Activated CD4-positive, alpha-beta T cell treated with anti-CD3 and anti-CD28 coated beads, Interleukin-10, Interleukin-2, amounts not matched to agents 100 ng/mL and 50 ng/mL, durations not matched to agents 16 hours and 8 hours (primary cell): ENCODE data around the gene PDGFD.

Source experiments
- DNase-seq: peaks from one replicate; pipeline ENCODE4 v3.0.0-alpha.2; 2020

The PDGFD gene

GRCh38 chr11:103947546-103947919, 216.4 kb downstream of the PDGFD start:
- DNase-seq: no peak

GRCh38 chr11:103946793-103947545, 217.0 kb downstream of the PDGFD start:
- no peak for DNase-seq

- DNase-seq: no peak
Measured at GRCh38 chr11:103944251-103944940, 219.6 kb downstream of the PDGFD start.

DNA sequence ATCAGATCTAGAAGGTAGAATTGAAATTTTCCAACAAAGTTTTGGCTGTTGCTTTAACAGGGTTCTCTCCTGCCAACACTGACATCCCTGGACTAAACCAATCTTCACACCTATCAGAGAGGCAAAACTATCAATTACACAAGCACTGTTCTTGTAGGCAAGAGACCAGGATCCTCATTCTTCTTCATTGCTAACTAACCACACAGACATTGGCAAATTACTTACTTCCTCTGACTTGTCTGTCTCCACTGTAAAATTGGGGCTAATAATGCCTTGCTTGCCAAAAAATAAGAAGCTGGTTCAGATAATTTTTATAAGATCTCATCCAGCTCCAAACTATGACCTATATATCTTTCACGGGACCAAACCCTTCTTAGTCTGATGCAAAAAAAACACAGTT, 221.3 kb downstream of the PDGFD start:
- no peak for DNase-seq

- no peak for DNase-seq
Measured at GRCh38 chr11:103940551-103940950, 223.4 kb downstream of the PDGFD start.

- DNase-seq: no peak
Measured at GRCh38 chr11:103939694-103940093, 224.3 kb downstream of the PDGFD start.

- no peak for DNase-seq
Measured at GRCh38 chr11:103936059-103936458, 227.9 kb downstream of the PDGFD start.

DNA sequence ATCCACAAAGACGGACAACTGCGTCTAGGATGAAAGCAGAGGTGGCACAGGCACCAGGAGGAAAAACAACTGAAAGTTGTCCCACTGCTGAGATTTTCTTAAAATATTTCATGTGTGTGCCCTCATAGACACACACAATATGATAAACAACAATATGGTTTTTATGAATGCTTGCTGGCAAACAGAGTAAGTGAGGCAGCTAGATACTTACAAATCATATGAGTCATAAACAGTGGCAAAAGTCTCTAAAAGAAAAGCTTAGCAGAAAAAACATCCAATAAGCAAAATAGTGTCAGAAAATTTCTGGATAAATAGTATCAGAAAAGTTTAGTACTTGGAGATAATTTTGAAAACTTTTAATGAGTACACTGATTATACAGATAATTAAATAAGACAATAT, 228.7 kb downstream of the PDGFD start:
- DNase-seq: no peak

- no peak for DNase-seq
Measured at GRCh38 chr11:103929170-103929903, 234.6 kb downstream of the PDGFD start.

- no peak for DNase-seq
Measured at GRCh38 chr11:103928802-103929161, 235.2 kb downstream of the PDGFD start.

DNA sequence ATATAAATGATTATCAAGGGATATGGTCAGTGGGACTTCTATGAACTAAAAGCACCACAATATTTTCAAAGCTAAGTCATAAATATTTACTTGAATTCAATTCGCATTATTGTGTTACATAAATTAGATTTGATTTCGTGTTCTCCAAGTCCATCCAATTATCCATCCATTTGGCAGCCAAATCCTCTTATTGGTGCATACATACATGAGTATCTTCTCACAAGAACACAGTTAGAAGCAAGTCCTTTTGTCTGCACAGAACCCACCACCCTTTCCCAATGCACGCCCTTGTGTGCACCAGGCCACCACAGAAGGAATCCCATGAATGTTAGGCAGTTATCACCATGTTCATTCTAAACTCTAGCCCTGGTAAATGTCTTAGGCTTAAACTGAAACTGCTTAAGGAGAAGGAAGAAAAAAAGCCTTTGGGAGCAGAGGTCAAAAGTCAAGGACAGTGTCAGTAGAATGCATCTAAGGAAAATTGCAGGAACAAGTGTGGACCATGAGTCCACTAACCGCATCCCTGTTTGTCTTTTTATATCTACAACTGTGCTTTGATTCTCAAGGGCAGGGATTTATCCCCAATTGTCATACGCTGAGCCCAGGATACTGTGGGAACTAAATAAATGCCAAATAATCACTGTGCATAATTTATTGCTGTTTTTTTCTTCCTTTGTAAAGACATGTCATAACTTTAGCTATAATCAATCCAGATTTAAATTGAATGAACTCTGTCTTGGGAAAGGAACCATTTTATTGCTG, 235.7 kb downstream of the PDGFD start:
- DNase-seq: no peak

DNA sequence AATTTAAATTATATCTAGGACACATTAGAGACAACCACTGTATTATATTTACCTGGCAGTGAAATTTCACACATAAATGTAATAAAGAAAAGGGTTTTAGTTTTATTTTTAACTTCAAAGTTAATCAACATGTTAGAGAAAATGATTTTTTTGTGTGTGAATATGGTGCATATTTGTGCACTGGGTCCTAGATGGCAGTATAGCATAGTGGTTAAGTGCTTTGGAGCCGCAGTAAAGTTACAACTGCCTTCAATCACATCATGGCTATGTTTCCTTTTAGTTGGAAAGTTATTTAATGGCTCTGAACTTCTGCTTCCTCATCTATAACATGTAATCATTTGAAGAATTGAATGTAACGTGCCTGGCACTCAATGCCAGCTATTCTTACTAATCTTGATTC, 236.4 kb downstream of the PDGFD start:
- DNase-seq: no peak

DNA sequence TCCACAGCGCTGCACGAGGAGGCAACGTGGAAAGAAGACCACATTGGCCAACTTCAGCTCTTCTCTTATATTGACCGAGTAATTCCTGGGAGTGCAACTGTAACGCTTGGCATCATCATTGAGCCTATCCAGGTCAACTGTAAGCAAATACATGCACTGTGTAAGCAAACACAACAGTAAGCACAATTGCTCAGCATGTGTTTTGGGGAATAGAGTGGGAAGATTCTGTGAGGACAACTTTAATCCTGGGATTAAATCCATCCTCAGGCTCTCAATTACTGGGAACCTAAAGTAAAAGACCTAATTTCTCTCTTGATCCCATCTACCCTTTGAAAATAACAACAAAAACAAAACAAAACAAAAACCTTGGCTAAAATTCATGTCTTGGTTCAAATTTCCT, 237.0 kb downstream of the PDGFD start:
- DNase-seq: no peak

DNA sequence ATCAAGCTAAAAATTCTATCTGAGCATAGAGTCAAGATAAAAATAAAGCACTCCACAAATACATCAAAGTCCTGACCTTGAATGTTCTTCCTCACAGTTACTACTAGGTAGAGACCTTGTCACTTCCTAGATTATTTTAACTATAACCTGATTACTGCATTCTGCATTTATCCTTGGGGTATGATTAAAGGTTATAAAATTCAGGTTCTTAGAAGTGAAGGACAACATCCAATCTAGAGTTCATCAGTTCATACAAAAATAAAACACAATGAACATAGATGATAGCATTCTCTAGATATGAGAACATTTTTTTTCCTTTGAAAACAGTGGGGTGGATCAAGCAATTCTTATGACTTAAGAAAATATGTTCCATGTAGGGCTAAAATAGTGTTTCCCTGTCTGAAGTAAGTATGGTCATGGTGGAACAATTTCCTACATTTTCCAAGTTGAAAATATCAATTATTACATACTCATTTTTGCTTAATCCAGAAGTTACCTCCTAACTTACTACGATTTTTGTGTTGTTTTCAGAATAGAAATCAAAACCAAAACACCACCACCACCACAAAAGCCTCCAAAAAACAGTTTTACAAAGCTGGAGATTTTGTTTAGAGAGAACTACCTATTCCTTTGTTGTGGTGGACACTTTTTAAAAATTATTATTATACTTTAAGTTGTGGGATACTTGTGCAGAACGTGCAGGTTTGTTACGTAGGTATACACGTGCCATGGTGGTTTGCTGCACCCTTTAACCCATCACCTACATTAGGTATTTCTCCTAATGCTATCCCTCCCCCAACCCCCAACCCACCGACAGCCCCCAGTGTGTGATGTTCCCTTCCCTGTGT, 239.6 kb downstream of the PDGFD start:
- DNase-seq: no peak

DNA sequence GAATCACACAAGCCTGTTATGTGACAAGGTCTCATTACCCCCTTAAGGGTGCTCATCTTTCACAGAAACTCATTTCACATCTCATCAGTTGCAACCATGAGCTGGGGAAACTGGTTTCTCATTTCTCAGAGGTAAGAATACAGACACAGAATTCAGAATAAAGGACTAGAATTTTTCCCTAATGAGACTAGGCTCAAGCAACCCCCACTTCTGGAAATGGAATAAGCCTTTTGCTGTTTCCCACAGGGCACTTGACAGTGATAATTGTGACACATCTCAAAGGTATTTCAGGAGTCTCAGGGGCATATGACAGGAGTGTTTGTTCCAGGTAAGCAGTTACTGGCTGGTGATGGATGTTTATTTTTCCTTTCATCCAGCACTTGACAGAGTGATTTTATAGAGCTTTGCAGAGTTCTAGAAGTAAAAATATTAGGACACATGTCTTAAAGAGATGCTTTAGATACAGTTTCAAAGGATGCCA, 240.5 kb downstream of the PDGFD start:
- no peak for DNase-seq

DNA sequence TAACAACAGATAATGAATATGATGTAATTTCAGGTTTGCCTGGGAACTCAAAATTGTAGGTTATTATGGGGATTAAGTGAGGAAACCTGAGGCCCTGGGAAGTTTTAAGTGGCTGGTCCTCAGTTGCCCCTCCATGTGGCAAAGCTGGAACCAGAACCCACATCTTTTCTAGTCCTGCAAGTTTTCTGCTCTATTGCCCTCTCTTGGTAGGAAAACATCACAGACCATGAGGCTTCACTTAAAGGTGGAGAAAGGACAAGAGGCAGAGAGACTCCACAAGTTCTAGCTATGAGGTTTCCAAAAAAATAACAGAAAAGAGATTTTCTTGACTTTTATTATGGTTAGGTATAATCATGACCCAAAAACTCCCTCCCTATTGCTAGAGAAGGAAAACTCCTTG, 243.0 kb downstream of the PDGFD start:
- DNase-seq: no peak

DNA sequence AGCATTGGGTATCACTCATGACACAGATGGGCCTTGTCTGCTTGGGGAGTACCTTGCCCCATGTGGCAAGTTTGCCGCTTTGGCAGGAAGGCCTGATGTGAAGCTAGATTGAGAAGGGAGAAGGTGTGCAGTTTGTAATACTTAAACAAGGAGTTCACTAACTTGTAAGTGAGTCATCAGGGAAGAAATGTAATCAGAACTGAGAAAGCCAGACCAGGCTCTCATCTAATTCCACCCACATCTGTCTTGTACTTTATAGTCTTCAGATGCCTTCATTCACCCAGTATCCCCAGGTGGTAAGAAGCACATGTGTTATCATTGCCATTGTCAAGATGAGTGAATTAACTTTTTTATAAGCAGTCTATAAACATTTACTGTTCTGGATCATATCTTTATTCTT, 243.5 kb downstream of the PDGFD start:
- DNase-seq: no peak

DNA sequence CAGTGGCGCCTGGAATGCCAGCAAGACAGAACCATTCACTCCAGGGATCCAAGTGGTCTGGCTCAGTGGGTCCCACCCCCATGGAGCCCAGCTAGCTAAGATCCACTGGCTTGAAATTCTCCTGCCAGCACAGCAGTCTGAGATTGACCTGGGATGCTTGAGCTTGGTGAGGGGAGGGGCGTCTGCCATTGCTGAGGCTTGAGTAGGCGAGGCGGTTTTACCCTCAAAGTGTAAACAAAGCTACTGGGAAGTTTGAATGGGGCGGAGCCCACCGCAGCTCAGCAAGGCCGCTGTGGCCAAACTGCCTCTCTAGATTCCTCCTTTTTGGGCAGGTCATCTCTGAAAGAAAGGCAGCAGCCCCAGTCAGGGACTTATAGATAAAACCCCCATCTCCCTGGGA, 253.2 kb downstream of the PDGFD start:
- DNase-seq: no peak

DNA sequence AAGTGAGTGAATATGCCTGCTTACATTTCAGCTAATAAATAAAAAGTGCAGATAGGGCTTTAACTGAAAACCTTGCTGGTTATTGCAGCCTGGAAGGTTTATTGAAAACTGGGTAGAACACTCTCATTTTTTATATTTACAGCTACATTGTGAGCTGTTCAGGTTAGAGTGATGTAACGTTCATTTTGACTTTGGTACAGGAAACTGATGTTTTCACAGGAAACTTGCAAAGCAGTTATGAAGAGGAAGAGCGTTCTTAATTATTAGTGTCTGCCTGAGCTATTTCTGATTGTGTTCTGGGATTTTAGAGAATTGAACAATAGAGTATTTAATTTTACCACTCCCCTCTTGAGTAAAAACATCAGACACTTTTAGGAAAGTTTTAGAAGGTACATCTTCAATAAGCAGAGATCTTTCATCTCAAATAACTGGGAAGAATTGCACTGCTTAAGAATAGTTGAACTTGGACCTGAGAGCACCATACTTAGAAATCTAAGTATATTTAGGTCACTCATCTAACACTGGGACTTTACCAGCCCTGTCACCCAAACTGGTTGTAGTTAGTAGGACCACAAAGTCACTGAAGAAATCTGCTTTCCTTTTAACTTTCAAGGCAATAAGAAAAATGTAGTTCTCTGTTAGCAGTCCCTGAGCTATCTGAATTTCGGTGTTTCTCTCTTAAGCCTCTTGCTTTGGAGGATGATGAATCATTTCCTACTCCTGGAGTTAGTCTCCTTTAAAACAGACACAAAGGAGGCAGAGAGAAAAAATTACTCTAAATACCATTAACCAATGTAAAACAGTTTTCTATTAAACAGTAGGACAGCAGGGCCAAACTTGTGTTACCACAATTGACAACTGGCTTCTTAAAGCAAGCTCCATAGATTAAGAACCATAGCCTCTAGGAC, 256.1 kb downstream of the PDGFD start:
- no peak for DNase-seq

GRCh38 chr11:103907136-103907535, 256.8 kb downstream of the PDGFD start:
- DNase-seq: no peak

- no peak for DNase-seq
Measured at GRCh38 chr11:103906291-103906867, 257.6 kb downstream of the PDGFD start.
